ENCODE data around the gene TMEM97.
"Not testable (repeated sequence)": the region's sequence is repeated elsewhere in the genome, so short reads cannot be mapped to it uniquely, and the experiment has no call there.

TMEM97 gene

GRCh38 chr17:28318759-28319597 is at the start of gene TMEM97:
Gene TMEM97 (plus strand): TSS chr17:28319200. CDS start chr17:28319240, 40 bp downstream.
- DNase-seq (ENCODE audit: low read depth in 3 of 3, low spot score in 1 of 3): peak; percentile 82 to 86 (median 82)

GRCh38 chr17:28270055-28270454 is 48.9 kb upstream of the TMEM97 start:
- no peak for DNase-seq (ENCODE audit: low read depth in 3 of 3, low spot score in 1 of 3)

- no peak for DNase-seq (ENCODE audit: low read depth in 3 of 3, low spot score in 1 of 3)
Observed at GRCh38 chr17:28270926-28271325, 48.1 kb upstream of the TMEM97 start.

GRCh38 chr17:28271431-28271830 is 47.6 kb upstream of the TMEM97 start:
- DNase-seq (ENCODE audit: low read depth in 3 of 3, low spot score in 1 of 3): no peak

GRCh38 chr17:28272166-28272565 is 46.8 kb upstream of the TMEM97 start:
- no peak for DNase-seq (ENCODE audit: low read depth in 3 of 3, low spot score in 1 of 3)

GRCh38 chr17:28273341-28273740 is 45.7 kb upstream of the TMEM97 start:
- not testable (repeated sequence) for DNase-seq (ENCODE audit: low read depth in 3 of 3, low spot score in 1 of 3)

GRCh38 chr17:28274591-28275265 is 44.3 kb upstream of the TMEM97 start:
- no peak for DNase-seq (ENCODE audit: low read depth in 3 of 3, low spot score in 1 of 3)

- no peak for DNase-seq (ENCODE audit: low read depth in 3 of 3, low spot score in 1 of 3)
Observed at GRCh38 chr17:28276011-28276410, 43.0 kb upstream of the TMEM97 start.

GRCh38 chr17:28279411-28279810 is 39.6 kb upstream of the TMEM97 start:
- no peak for DNase-seq (ENCODE audit: low read depth in 3 of 3, low spot score in 1 of 3)

GRCh38 chr17:28280826-28281225 is 38.2 kb upstream of the TMEM97 start:
- no peak for DNase-seq (ENCODE audit: low read depth in 3 of 3, low spot score in 1 of 3)

GRCh38 chr17:28282596-28282995 is 36.4 kb upstream of the TMEM97 start:
- no peak for DNase-seq (ENCODE audit: low read depth in 3 of 3, low spot score in 1 of 3)

GRCh38 chr17:28285965-28286364 is 33.0 kb upstream of the TMEM97 start:
- no peak for DNase-seq (ENCODE audit: low read depth in 3 of 3, low spot score in 1 of 3)

GRCh38 chr17:28290703-28291102 is 28.3 kb upstream of the TMEM97 start:
- DNase-seq (ENCODE audit: low read depth in 3 of 3, low spot score in 1 of 3): no peak

- DNase-seq (ENCODE audit: low read depth in 3 of 3, low spot score in 1 of 3): no peak
Observed at GRCh38 chr17:28291780-28292330, 27.1 kb upstream of the TMEM97 start.

GRCh38 chr17:28292878-28293277 is 26.1 kb upstream of the TMEM97 start:
- DNase-seq (ENCODE audit: low read depth in 3 of 3, low spot score in 1 of 3): not testable (repeated sequence)

- DNase-seq (ENCODE audit: low read depth in 3 of 3, low spot score in 1 of 3): no peak
Observed at GRCh38 chr17:28293994-28294393, 25.0 kb upstream of the TMEM97 start.

GRCh38 chr17:28295677-28296578 is 23.1 kb upstream of the TMEM97 start:
- DNase-seq (ENCODE audit: low read depth in 3 of 3, low spot score in 1 of 3): no peak

- DNase-seq (ENCODE audit: low read depth in 3 of 3, low spot score in 1 of 3): no peak
Observed at GRCh38 chr17:28298449-28298848, 20.6 kb upstream of the TMEM97 start.

- no peak for DNase-seq (ENCODE audit: low read depth in 3 of 3, low spot score in 1 of 3)
Observed at GRCh38 chr17:28306954-28307401, 12.0 kb upstream of the TMEM97 start.

- DNase-seq (ENCODE audit: low read depth in 3 of 3, low spot score in 1 of 3): no peak
Observed at GRCh38 chr17:28313841-28314240, 5.2 kb upstream of the TMEM97 start.

All from stimulated activated CD4-positive, alpha-beta T cell treated with anti-CD3 and anti-CD28 coated beads, TNF-alpha, amount 100 ng/mL, for 1 hour (primary cell).